HG03097 (cell line): ENCODE measurements around the gene APMAP.

Source experiments
- ATAC-seq: cut with Tn5 transposase; IDR thresholded peaks from one replicate; pipeline ENCODE4 v1.9.1; 2021; ENCODE audit not compliant: unreplicated experiment, low FRiP score

APMAP gene

GRCh38 chr20:24914388-24915241 lies 77.9 kb downstream of the APMAP start:
- no peak for ATAC-seq

DNA sequence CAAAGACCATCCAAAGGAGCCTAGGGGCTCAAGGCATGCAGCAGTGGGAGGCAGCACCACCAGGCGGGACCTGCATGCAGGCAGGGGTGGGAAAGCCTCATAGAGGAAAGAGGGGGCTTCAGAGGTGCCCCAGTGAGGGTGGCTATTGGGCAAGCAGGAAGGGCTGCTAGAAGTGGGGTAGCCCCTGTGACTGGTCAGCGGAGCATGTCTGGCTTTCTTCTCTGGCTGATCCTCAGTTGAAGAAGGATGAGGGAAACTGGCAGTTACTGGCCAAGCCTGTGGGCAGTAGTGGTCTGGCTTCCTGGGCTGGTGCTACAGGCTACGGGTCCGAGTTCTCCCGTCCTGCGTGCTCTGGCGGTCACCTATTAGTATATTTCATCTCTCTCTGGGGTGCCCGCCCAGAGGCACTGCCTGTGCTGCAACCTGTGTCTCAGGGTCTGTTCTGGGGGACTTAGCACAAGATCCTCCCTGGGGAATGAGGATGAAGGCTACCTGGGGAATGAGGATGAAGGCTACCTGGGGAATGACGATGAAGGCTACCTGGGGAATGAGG lies 79.4 kb downstream of the APMAP start:
- ATAC-seq, result no peak
